HG02610 (cell line): ENCODE measurements around the gene GALNT2.

ENCODE experiments used
- ATAC-seq: cut with Tn5 transposase; IDR thresholded peaks from one replicate; pipeline ENCODE4 v1.9.1; 2021; ENCODE audit warnings: mild to moderate bottlenecking, moderate library complexity; ENCODE audit not compliant: unreplicated experiment

The GALNT2 gene

GRCh38 chr1:230110971-230111370 is 43.9 kb downstream of the GALNT2 start:
- no peak for ATAC-seq

- no peak for ATAC-seq
Observed at GRCh38 chr1:230112131-230112701, 45.2 kb downstream of the GALNT2 start.

GRCh38 chr1:230112782-230113181 is 45.7 kb downstream of the GALNT2 start:
- no peak for ATAC-seq

DNA sequence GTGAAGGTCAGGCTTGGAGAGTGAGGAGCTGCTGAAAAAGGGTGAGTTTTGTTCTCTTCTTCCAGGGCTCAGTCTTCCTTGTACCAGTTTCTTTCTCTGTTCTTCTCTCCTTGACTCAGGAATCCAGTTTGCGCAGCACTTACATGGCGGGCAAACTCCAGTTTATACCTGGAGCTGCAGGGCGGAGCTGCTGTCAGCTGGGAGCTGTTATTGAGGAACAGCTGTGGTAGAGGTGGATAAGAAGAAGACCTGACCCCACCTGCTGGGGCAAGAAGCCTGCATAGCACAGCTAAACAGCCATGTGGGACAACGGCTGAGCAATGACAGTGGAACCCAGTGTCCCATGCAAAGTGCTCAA is 46.2 kb downstream of the GALNT2 start:
- ATAC-seq, result no peak

GRCh38 chr1:230113593-230114236 is 46.7 kb downstream of the GALNT2 start:
- ATAC-seq, result no peak

GRCh38 chr1:230114237-230114651 is 47.2 kb downstream of the GALNT2 start:
- no peak for ATAC-seq

DNA sequence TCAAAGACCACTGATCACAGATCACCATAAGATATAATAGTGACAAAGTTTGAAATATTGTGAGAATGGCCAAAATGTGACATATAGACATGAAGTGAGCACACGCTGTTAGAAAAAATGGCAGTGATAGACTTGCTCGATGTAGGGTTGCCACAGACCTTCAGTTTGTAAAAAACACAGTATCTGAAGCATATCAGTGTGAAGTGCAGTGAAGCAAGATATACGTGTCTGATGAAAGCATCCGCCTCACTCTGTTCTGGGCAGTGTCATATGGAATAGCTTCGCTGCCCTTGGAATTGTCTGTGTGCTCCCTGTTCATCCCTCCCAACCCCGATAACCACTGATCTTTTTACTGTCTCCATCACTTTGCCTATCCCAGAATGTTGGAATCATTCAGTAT is 50.7 kb downstream of the GALNT2 start:
- peak; percentile 64 for ATAC-seq

DNA sequence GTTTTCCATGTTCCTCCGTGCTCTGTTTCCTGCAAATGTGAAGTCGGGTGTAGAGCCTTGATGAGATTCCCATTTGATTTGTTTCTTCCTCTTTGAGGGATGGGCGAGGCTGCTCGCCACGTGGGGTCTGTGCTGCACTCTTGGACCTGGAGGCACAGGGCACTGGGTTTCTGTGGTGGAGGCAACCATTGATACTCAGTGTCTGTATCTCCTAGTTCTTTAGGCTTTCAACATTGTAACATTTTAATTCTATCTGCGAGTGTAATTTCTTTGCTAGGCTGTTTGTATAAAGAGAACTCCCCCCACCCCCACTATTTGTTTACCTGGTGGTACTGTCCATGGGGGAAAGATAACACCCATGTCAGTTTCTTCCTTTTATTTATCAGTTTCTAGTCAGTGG is 52.3 kb downstream of the GALNT2 start:
- ATAC-seq, result no peak

- no peak for ATAC-seq
Observed at GRCh38 chr1:230120289-230120920, 53.4 kb downstream of the GALNT2 start.

DNA sequence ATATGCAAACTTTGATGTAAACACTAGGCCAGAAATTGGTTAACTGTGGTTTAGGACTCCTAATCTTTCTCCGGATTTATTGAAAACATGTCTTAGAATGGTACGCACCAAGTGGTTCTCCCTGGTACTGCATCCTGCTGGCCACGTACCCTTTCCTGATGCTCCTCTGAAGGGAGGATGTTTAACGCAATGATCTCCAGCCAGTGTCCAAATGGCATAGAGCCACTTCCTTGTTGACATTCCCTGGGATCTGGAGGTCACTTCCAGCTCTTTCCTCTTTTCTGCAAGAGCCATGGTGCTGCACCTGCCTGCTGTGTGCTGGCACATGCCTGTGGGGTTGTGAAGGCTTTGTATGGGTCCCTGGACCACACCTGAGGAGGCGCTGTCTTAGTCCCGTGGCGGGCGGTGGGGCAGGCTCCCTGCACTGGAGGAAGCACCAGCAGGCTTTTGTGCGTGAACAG is 53.9 kb downstream of the GALNT2 start:
- no peak for ATAC-seq

- ATAC-seq, result no peak
Observed at GRCh38 chr1:230121950-230122349, 54.9 kb downstream of the GALNT2 start.

DNA sequence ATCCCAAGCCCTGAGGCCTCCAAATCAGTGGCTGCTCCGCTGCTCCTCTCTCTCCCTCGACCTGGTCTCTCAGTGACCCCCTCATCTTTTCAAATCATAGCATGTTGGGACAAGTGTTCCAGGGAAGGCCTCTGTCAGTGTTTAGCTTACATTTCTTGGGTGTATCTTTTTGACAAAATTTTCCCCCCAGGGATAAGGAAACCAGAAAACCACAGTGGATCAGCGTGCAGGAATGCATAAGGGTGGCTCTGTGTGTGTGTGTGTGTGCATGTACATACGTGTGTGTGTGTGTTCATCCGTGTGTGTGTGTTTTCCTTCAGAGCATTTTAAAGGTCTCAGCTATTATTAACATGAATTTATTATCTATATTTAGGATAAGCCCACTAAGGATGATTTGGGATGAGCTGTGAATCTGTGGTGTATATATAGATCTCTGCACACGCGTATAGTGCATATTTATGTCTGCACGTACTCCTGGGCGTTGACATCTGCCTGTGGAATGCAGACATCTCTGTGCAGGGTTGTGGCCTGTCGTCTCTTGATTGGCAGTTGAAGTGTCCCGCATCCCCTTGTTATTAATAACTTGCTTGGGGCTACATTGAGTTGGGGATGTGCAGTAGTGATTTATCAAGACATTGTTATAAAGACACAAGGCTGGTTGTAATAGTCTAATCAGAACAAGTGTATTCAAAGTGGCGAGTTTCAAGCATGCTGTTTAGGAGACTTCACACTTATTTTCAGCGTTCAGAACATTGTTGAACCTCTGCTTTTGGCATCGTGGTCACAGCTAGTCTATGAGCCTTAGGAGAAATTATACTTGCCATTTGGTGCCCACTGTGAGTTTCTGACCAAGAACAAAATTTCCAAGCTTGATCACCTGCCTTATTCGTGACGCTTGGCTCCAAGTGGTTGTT is 55.6 kb downstream of the GALNT2 start:
- no peak for ATAC-seq

DNA sequence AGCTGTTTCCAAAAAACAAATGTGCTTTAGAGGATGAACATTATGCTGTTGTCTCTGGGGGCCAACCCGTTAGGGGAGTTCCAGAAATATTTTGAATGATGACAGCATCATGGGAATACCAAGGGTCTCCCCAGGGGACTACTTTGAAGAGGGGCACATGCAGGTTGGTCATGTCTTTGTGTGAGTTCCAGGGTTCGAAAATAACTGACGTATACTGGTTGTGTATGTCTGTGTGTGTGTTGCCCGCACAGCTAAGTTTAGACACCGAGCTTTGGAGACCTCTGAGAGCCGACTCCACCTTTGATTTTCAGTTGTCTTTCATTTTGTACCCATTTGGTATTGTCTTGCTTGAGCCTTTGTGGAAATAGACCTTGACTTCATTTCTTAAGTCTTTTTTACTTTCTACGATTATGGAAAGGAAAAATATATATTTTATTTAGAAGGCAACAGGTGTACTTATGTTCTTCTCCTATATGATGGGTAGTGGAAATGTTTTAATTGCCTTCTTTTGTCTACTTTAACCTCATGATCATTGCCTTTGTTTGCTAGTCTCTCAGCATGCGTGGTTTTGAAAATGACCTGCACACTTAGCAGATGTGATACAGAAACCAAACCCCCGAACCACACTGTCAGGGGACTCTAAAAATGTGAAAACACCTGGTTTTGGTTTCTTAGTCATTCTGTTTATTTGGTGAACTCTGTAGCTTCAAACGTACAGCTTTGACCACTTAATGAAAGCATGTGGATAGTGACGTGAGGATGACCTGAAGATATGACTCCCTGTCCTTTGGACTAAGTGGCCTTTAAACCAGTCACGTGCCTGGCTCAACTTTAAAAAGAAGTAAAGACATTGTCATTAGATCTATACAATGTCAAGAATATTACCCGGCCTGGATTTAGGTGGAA is 56.5 kb downstream of the GALNT2 start:
- ATAC-seq, result peak; percentile 75

GRCh38 chr1:230124186-230125128 is 57.4 kb downstream of the GALNT2 start:
- no peak for ATAC-seq

GRCh38 chr1:230125141-230125540 is 58.1 kb downstream of the GALNT2 start:
- no peak for ATAC-seq

DNA sequence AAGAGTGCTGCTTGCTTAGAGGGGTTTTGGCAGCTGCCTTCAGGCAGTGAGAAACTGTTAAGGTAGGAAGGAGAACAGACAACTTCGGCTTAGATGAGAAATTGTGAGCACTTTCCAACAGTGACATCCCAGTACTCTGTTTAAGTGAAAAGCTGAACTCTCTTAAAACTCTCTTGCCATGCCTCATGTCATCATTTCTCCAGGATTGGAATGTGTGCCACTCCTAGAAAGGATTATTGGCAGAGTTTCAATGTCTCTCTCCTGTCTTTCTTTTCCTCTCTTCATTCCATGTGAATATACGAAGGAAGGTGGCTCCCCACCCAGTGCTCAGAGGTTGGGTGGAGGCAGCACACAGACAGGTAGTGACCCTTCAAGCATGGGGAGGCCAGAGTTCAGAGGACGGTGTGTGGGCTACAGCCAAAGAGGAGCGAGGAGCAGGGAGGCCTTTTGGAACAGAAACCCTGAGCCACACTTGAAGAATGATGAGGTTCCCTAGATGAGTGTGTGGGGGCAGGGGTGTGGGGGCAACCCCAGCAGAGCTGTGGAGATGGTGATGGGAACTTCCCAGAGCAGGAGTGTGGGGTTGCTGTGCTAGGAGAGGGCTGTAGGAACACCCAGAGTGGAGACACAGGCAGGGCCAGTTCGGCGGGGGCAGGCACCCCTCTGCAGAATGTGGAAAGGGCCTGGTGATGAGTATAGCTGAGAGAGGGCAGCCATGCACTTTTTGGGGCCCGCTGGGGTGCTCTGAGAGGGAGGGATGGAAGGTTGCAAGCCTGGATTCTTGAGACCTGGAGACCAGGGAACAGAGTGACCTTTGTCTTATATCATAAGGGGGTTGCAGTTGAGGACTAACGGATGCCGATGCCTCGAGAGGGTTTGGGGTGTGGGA is 58.8 kb downstream of the GALNT2 start:
- no peak for ATAC-seq

GRCh38 chr1:230126529-230127104 is 59.6 kb downstream of the GALNT2 start:
- ATAC-seq, result no peak
